PC-9 (cell line): ENCODE data around the gene NTM. TPM values are rescaled to one million over a fixed set of nuclear protein-coding genes. Genes with fewer than 3 reads are reported as not detected.

Source experiments
- BruUV-seq: library from RNA; stranded (reverse); fragments of 400-500 nt; replicated peaks from 2 replicates; lab custom pipeline; 2021; lab: Mats Ljungman, UMichigan
- CTCF ChIA-PET: fragments of 300-600 bp; sonication (Branson Sonifier 250); formaldehyde crosslinking; loops from one replicate; lab custom pipeline; 2022; ENCODE audit warnings: antibody characterized with exemption; lab: Charles Lee
- POLR2A ChIA-PET: fragments of 300-600 bp; sonication (Branson Sonifier 250); formaldehyde crosslinking; loops from one replicate; lab custom pipeline; 2022; ENCODE audit warnings: antibody characterized with exemption; ENCODE audit not compliant: unreplicated experiment; lab: Charles Lee
- DNase-seq, 2 experiments: peaks; one replicate each; pipeline versions ENCODE4 v3.0.0 to v3.0.0-alpha.2; 2015 to 2022; ENCODE audit warnings: mixed read lengths in 1 of 2
- H2AFZ ChIP-seq: fragments of 200-600 bp; sonication (generic); 2 replicates; pipeline ENCODE4 v1.8.1; 2017; ENCODE audit warnings: antibody characterized with exemption
- H3F3A ChIP-seq: fragments of 200-600 bp; sonication (generic); 2 replicates; pipeline ENCODE4 v1.8.1; 2017; ENCODE audit warnings: antibody characterized with exemption, mild to moderate bottlenecking, low read depth; ENCODE audit not compliant: insufficient read depth
- H3K27ac ChIP-seq: fragments of 200-600 bp; sonication (generic); 2 replicates; pipeline ENCODE4 v1.6.1; 2016; ENCODE audit warnings: mixed run types
- H3K27me3 ChIP-seq: fragments of 200-600 bp; sonication (generic); 2 replicates; pipeline ENCODE4 v1.6.1; 2016; ENCODE audit warnings: low read depth, mixed run types; ENCODE audit not compliant: insufficient read depth
- H3K36me3 ChIP-seq: fragments of 200-600 bp; sonication (generic); 2 replicates; pipeline ENCODE4 v1.6.1; 2016; ENCODE audit warnings: low read depth, mixed run types
- H3K4me1 ChIP-seq: fragments of 200-600 bp; sonication (generic); replicated peaks from 2 replicates; pipeline ENCODE4 v1.6.1; 2016; ENCODE audit warnings: mixed run types; ENCODE audit not compliant: insufficient read depth
- H3K4me2 ChIP-seq: fragments of 200-600 bp; sonication (generic); 2 replicates; pipeline ENCODE4 v1.6.1; 2017; ENCODE audit warnings: mixed run types
- H3K4me3 ChIP-seq: fragments of 200-600 bp; sonication (generic); 2 replicates; pipeline ENCODE4 v1.6.1; 2016; ENCODE audit warnings: mixed run types
- H3K79me2 ChIP-seq: fragments of 200-600 bp; sonication (generic); 2 replicates; pipeline ENCODE4 v1.6.1; 2017; ENCODE audit warnings: low read depth, mixed run types
- H3K9me2 ChIP-seq: fragments of 200-600 bp; sonication (generic); 2 replicates; pipeline ENCODE4 v1.8.1; 2017; ENCODE audit warnings: mild to moderate bottlenecking; ENCODE audit not compliant: insufficient read depth
- H3K9me3 ChIP-seq: fragments of 200-600 bp; sonication (generic); 2 replicates; pipeline ENCODE4 v1.8.1; 2016; ENCODE audit warnings: low read depth; ENCODE audit not compliant: insufficient read depth
- H4K20me1 ChIP-seq: fragments of 200-600 bp; sonication (generic); 2 replicates; pipeline ENCODE4 v1.8.1; 2017; ENCODE audit not compliant: insufficient read depth
- EZH2 ChIP-seq: fragments of 200-600 bp; sonication (generic); IDR thresholded peaks from 2 replicates; pipeline ENCODE4 v1.8.0; 2017; ENCODE audit warnings: antibody characterized with exemption, low read depth
- intact Hi-C: fragments of 100-400 bp; cut with micrococcal nuclease; formaldehyde crosslinking; loops from one replicate; pipeline ENCODE4 v1.10.0; 2022; ENCODE audit not compliant: unreplicated experiment
- total RNA-seq: library from RNA; stranded (reverse); gene quantifications from 2 replicates; pipeline ENCODE4 v1.2.3, GENCODE V29; 2021
- TF ChIP-seq, protein P1 (sequence below): fragments of 200-600 bp; sonication (generic); conservative IDR thresholded peaks from 2 replicates; pipeline ENCODE4 v1.6.1; 2017; ENCODE audit warnings: mixed run types, antibody characterized with exemption, mild to moderate bottlenecking, moderate library complexity

The NTM gene
- total RNA-seq, 1 experiment from 2014 or later = not detected

- no peak for TF ChIP-seq EZH2
- TF ChIP-seq, protein P1, sequence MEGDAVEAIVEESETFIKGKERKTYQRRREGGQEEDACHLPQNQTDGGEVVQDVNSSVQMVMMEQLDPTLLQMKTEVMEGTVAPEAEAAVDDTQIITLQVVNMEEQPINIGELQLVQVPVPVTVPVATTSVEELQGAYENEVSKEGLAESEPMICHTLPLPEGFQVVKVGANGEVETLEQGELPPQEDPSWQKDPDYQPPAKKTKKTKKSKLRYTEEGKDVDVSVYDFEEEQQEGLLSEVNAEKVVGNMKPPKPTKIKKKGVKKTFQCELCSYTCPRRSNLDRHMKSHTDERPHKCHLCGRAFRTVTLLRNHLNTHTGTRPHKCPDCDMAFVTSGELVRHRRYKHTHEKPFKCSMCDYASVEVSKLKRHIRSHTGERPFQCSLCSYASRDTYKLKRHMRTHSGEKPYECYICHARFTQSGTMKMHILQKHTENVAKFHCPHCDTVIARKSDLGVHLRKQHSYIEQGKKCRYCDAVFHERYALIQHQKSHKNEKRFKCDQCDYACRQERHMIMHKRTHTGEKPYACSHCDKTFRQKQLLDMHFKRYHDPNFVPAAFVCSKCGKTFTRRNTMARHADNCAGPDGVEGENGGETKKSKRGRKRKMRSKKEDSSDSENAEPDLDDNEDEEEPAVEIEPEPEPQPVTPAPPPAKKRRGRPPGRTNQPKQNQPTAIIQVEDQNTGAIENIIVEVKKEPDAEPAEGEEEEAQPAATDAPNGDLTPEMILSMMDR = no peak
- ChIA-PET POLR2A (no interaction called here), CTCF (no interaction called here)
- Histone ChIP-seq H3K4me2 (no peak overlapping the region), H3F3A (no peaks in the 10 kb centered on the region), H2AFZ (no peak overlapping the region), H3K27me3 (no peaks in the 10 kb centered on the region), H3K27ac (no peak overlapping the region), H3K4me1 (no peaks in the 10 kb centered on the region), H4K20me1 (no peaks in the 10 kb centered on the region), H3K79me2 (no peaks in the 10 kb centered on the region), H3K4me3 (no peak overlapping the region), H3K9me3 (no peaks in the 10 kb centered on the region), H3K9me2 (no peaks in the 10 kb centered on the region), H3K36me3 (no peaks in the 10 kb centered on the region)
- intact Hi-C loops = no loop called here
- DNase-seq = no peak
- BruUV-seq = no TSS peak
Measured at GRCh38 chr11:131776211-131776610, 405.8 kb downstream of the NTM start.

DNA sequence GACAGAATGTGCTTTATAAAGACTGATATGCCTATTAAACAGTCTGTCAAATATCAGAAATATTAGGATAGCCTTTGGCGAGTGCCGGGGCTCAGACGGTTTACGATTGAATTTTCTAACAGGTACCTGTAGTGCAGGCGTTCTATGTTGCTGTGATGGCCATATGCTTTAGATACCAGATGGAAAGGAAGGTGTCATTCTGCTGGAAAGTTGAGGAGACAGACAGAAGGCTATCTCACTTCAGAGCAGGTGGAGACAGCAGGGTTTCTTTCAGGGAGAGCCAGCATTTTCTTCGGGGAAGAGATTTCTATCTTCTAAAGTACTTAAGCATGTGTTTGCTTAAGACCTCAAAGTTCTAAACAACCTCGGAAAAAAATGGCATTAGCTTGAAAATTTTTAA lies 415.4 kb downstream of the NTM start:
- no TSS peak for BruUV-seq
- Histone ChIP-seq H3K4me2 (no peak overlapping the region), H3K4me3 (no peak overlapping the region), H3K27me3 (peaks cover 14% of the 10 kb centered on the region), H3K9me2 (no peaks in the 10 kb centered on the region), H3K79me2 (no peaks in the 10 kb centered on the region), H3F3A (no peaks in the 10 kb centered on the region), H3K9me3 (no peaks in the 10 kb centered on the region), H3K27ac (no peak overlapping the region), H3K36me3 (no peaks in the 10 kb centered on the region), H3K4me1 (no peaks in the 10 kb centered on the region), H4K20me1 (no peaks in the 10 kb centered on the region), H2AFZ (no peak overlapping the region)
- CTCF ChIA-PET = no interaction called here
- TF ChIP-seq, protein P1 = no peak
- no peak for TF ChIP-seq EZH2
- intact Hi-C loops = no loop called here
- POLR2A ChIA-PET = no interaction called here
- DNase-seq = no peak

DNA sequence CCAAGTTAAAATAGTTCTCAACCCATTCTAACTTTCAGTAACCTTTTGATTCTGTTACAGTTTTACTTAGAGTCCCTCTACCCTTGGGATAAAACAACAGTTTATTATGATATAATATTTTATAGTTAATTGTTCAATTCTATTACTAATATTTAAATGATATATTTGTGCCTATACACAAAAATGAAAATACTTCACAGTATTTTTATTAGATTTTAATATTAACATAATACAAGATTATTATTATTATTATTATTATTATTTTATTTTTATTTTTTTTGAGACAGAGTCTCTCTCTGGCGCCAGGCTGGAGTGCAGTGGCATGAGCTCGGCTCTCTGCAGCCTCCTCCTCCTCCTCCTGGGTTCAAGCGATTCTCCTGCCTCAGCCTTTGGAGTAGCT lies 416.7 kb downstream of the NTM start:
- no peaks in the 10 kb centered on the region for H3F3A ChIP-seq
- no TSS peak for BruUV-seq
- intact Hi-C loops = no loop called here
- H3K79me2 ChIP-seq = no peaks in the 10 kb centered on the region
- H3K4me3 ChIP-seq = no peak overlapping the region
- H4K20me1 ChIP-seq = no peaks in the 10 kb centered on the region
- H3K9me2 ChIP-seq = no peaks in the 10 kb centered on the region
- DNase-seq = no peak
- no peaks in the 10 kb centered on the region for H3K9me3 ChIP-seq
- no peaks in the 10 kb centered on the region for H3K4me1 ChIP-seq
- ChIA-PET POLR2A (no interaction called here), CTCF (no interaction called here)
- TF ChIP-seq EZH2 = no peak
- no peaks in the 10 kb centered on the region for H3K36me3 ChIP-seq
- no peak overlapping the region for H3K4me2 ChIP-seq
- no peak overlapping the region for H2AFZ ChIP-seq
- H3K27ac ChIP-seq = no peak overlapping the region
- peaks cover 22% of the 10 kb centered on the region for H3K27me3 ChIP-seq

DNA sequence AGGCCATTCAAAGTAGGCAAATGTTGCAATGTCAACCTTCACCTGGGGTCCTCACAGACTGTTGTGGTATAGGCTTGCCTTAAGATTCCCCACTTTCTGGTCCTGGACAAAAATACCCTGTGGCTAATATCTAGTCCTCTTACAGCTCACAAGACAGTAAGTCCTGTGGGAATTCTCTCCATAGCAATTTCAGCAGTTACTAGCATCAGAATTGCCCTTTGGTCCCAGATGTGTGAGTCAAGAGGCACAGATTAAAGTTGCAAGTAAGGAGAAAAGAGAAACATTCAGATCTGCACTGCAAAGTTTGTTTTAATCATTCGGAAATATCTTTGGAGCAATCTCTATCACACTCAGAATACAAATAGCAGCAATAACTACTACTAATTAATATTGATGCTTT lies 420.2 kb downstream of the NTM start:
- intact Hi-C loops = no loop called here
- Histone ChIP-seq H3K4me3 (no peak overlapping the region), H2AFZ (no peak overlapping the region), H3F3A (no peaks in the 10 kb centered on the region), H3K4me2 (no peak overlapping the region), H4K20me1 (no peaks in the 10 kb centered on the region), H3K4me1 (no peaks in the 10 kb centered on the region), H3K36me3 (no peaks in the 10 kb centered on the region), H3K27me3 (peaks cover 36% of the 10 kb centered on the region), H3K9me2 (no peaks in the 10 kb centered on the region), H3K27ac (no peak overlapping the region), H3K9me3 (no peaks in the 10 kb centered on the region), H3K79me2 (no peaks in the 10 kb centered on the region)
- TF ChIP-seq, protein P1 = no peak
- no peak for TF ChIP-seq EZH2
- no peak for DNase-seq
- POLR2A ChIA-PET = no interaction called here
- no TSS peak for BruUV-seq
- CTCF ChIA-PET = no interaction called here
